ENCODE data around the gene MRPL12.

Gene MRPL12

DNA sequence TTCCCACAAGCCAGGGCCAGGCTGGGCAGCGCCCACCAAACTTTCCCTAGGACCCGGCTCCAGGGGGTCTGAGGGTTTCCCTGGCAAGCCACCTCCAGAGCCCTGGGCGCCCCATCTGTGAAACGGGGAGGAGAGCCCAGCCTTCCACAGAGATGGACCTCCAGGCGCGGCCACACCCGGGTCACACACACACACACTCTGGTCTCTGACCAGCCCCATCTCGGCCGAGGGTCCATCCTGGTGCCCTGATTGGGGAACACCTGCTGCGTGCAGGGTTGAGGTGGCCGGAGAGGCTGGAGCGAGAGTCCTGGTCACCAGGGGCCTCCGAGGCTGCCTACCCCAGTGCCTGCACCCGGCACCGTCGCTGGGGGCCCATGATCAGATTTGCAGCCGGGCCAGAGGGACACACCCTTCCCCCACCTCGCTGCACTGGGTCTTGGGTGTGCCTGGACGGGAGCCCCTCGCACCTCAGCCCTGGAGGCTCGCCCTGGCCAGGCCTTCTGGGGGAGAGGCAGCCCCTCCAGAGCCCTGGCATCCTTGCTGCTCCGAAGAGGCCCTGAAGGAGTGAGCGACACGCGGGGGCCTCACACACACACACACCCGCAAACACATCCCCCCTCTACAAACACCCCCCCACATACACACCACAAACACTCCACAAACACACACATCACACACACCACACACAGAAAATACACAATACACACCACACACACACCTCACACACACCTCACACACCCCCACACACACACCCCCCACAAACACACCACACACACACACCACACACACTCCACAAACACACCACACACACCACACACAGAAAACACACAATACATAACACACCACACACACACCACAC is 38.7 kb downstream of the MRPL12 start:
- no peak for DNase-seq

Data from NCI-H2081 treated with DMSO at 0.1 percent for 48 hours (cell line).